Measurements from ENCODE around the gene DSTYK.

Gene DSTYK

GRCh38 chr1:205248793-205249601 is 37.5 kb upstream of the DSTYK start:
- no peak overlapping the region for H3K27ac ChIP-seq (ENCODE audit: low read depth, low read length)
- no peaks in the 10 kb centered on the region for H3K27me3 ChIP-seq (ENCODE audit: insufficient read depth, low read length)
- no peak overlapping the region for H3K9ac ChIP-seq (ENCODE audit: low read depth, low read length)
- 86% methylated on average over 11 of the region's 11 CpGs for WGBS
- no peaks in the 10 kb centered on the region for H3K9me3 ChIP-seq (ENCODE audit: insufficient read depth, low read depth, low read length)
- H3K4me3 ChIP-seq (ENCODE audit: low read length): no peak overlapping the region
- no peaks in the 10 kb centered on the region for H3K4me1 ChIP-seq (ENCODE audit: insufficient read depth, low read length)
- H3K36me3 ChIP-seq (ENCODE audit: insufficient read depth, low read length): no peaks in the 10 kb centered on the region

- Histone ChIP-seq H3K27me3 (ENCODE audit: insufficient read depth, low read length) (no peaks in the 10 kb centered on the region), H3K27ac (ENCODE audit: low read depth, low read length) (no peak overlapping the region), H3K36me3 (ENCODE audit: insufficient read depth, low read length) (no peaks in the 10 kb centered on the region), H3K9me3 (ENCODE audit: insufficient read depth, low read depth, low read length) (no peaks in the 10 kb centered on the region), H3K9ac (ENCODE audit: low read depth, low read length) (no peak overlapping the region), H3K4me1 (ENCODE audit: insufficient read depth, low read length) (no peaks in the 10 kb centered on the region), H3K4me3 (ENCODE audit: low read length) (no peak overlapping the region)
- WGBS: 78% methylated on average over 9 of the region's 9 CpGs
Measured at GRCh38 chr1:205247130-205247921, 35.8 kb upstream of the DSTYK start.

GRCh38 chr1:205246351-205247119 is 35.0 kb upstream of the DSTYK start:
- H3K27me3 ChIP-seq (ENCODE audit: insufficient read depth, low read length): no peaks in the 10 kb centered on the region
- 95% methylated on average over 10 of the region's 10 CpGs for WGBS
- no peaks in the 10 kb centered on the region for H3K4me1 ChIP-seq (ENCODE audit: insufficient read depth, low read length)
- no peak overlapping the region for H3K4me3 ChIP-seq (ENCODE audit: low read length)
- H3K9me3 ChIP-seq (ENCODE audit: insufficient read depth, low read depth, low read length): no peaks in the 10 kb centered on the region
- no peaks in the 10 kb centered on the region; the same call in 1 of the 2 replicates for H3K36me3 ChIP-seq (ENCODE audit: insufficient read depth, low read length)
- H3K27ac ChIP-seq (ENCODE audit: low read depth, low read length): no peak overlapping the region
- no peak overlapping the region for H3K9ac ChIP-seq (ENCODE audit: low read depth, low read length)

DNA sequence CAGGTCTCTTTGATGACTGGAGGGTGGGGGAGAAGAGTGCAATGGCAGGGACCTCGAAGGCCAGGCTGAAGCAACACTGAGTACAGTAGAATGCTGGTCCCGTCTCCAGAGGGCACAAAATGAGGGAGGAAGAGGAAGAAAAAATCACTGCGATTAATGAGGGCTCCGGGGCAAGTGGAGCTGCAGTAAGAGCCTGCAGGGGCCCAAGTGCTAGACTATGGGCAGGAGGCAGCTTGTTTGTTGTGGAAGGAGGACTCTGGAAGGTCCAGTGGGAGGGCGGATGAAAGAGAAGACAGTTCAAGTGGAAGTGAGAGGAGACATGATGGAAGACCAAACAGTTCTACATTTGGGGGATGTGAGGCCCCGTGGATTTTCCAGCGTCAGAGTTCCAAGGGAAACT is 33.6 kb upstream of the DSTYK start:
- no peak overlapping the region for H3K4me3 ChIP-seq (ENCODE audit: low read length)
- H3K27me3 ChIP-seq (ENCODE audit: insufficient read depth, low read length): no peaks in the 10 kb centered on the region
- no peak overlapping the region for H3K27ac ChIP-seq (ENCODE audit: low read depth, low read length)
- no peaks in the 10 kb centered on the region; the same call in 1 of the 2 replicates for H3K36me3 ChIP-seq (ENCODE audit: insufficient read depth, low read length)
- no peaks in the 10 kb centered on the region for H3K9me3 ChIP-seq (ENCODE audit: insufficient read depth, low read depth, low read length)
- no peak overlapping the region for H3K9ac ChIP-seq (ENCODE audit: low read depth, low read length)
- no peaks in the 10 kb centered on the region for H3K4me1 ChIP-seq (ENCODE audit: insufficient read depth, low read length)
- WGBS: 94% methylated on average over 7 of the region's 7 CpGs

- Histone ChIP-seq H3K36me3 (ENCODE audit: insufficient read depth, low read length) (no peaks in the 10 kb centered on the region; the same call in 1 of the 2 replicates), H3K4me3 (ENCODE audit: low read length) (no peak overlapping the region), H3K4me1 (ENCODE audit: insufficient read depth, low read length) (no peaks in the 10 kb centered on the region), H3K9ac (ENCODE audit: low read depth, low read length) (no peak overlapping the region), H3K9me3 (ENCODE audit: insufficient read depth, low read depth, low read length) (no peaks in the 10 kb centered on the region), H3K27me3 (ENCODE audit: insufficient read depth, low read length) (no peaks in the 10 kb centered on the region), H3K27ac (ENCODE audit: low read depth, low read length) (no peak overlapping the region)
- 79% methylated on average over 4 of the region's 4 CpGs for WGBS
Measured at GRCh38 chr1:205244384-205244783, 32.9 kb upstream of the DSTYK start.

DNA sequence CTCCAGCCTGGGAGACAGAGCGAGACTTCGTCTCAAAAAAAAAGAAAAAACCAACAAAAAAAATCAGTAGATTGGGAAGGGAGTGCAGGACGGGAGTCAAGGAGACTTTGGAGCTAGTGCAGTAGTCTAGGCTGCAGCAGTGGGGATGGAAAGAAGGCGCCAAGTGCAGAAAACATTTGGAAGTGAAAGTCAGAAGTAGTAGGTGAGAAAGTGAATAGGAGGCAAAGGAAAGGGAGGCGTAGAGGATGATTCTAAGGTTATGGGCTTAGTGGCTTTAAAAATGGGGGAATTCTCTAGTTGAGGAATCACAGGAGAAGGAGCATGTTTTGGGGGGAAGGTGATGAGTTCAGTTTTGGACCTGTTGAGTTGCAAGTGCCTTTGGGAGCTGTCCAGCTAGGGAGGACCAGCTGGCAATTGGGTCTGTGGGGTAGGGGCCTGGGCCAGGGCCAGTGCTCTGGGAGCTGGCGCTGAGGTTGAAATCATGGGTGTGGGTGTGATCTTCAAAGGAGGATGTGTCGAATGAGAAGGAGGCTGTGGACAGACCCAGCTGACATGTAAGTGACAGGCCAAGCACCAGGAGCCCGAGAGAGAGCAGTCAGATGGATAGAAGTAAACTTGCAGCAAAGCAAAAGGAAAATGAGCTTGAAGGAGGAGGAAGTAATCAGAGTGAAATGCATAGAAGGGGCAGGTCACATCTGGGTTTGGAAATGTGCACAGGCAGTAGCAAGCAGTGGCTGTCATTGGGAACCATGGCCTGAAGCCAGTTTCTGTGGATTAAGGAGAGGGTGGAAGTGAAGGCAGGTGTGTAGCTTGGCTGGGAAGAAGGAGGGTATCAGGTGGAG is 32.1 kb upstream of the DSTYK start:
- no peaks in the 10 kb centered on the region for H3K4me1 ChIP-seq (ENCODE audit: insufficient read depth, low read length)

DNA sequence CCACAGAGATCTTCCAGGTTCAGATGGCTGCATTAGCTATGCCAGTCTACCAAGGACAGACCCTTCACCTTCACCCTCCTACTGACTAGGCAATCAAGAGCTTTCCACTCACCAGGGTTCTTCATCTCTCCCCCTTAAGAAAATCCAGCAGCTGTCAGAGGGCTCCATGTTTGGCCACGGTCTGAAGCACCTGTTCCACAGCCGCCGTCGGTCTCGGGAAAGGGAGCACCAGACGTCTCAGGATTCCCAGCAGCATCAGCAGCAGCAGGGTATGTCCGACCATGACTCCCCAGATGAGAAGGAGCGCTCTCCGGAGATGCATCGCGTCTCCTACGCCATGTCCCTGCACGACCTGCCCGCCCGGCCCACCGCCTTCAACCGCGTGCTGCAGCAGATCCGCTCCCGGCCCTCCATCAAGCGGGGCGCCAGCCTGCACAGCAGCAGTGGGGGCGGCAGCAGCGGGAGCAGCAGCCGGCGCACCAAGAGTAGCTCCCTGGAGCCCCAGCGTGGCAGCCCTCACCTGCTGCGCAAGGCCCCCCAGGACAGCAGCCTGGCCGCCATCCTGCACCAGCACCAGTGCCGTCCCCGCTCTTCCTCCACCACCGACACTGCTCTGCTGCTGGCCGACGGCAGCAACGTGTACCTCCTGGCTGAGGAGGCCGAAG is 30.0 kb upstream of the DSTYK start:
- H3K27ac ChIP-seq (ENCODE audit: low read depth, low read length): no peak overlapping the region
- H3K4me3 ChIP-seq (ENCODE audit: low read length): no peak overlapping the region
- WGBS: 96% methylated on average over 36 of the region's 36 CpGs
- H3K36me3 ChIP-seq (ENCODE audit: insufficient read depth, low read length): no peaks in the 10 kb centered on the region; the same call in 1 of the 2 replicates
- no peaks in the 10 kb centered on the region for H3K27me3 ChIP-seq (ENCODE audit: insufficient read depth, low read length)
- no peaks in the 10 kb centered on the region for H3K9me3 ChIP-seq (ENCODE audit: insufficient read depth, low read depth, low read length)
- H3K4me1 ChIP-seq (ENCODE audit: insufficient read depth, low read length): no peaks in the 10 kb centered on the region
- no peak overlapping the region for H3K9ac ChIP-seq (ENCODE audit: low read depth, low read length)

More for the DNA sequence above, 32.1 kb upstream of the DSTYK start:
- Histone ChIP-seq H3K27me3 (ENCODE audit: insufficient read depth, low read length) (no peaks in the 10 kb centered on the region), H3K36me3 (ENCODE audit: insufficient read depth, low read length) (no peaks in the 10 kb centered on the region; the same call in 1 of the 2 replicates), H3K9me3 (ENCODE audit: insufficient read depth, low read depth, low read length) (no peaks in the 10 kb centered on the region), H3K27ac (ENCODE audit: low read depth, low read length) (no peak overlapping the region), H3K9ac (ENCODE audit: low read depth, low read length) (no peak overlapping the region), H3K4me3 (ENCODE audit: low read length) (no peak overlapping the region)
- WGBS: 93% methylated on average over 8 of the region's 8 CpGs

- Histone ChIP-seq H3K4me1 (ENCODE audit: insufficient read depth, low read length) (no peaks in the 10 kb centered on the region), H3K9me3 (ENCODE audit: insufficient read depth, low read depth, low read length) (no peaks in the 10 kb centered on the region), H3K9ac (ENCODE audit: low read depth, low read length) (no peak overlapping the region), H3K27me3 (ENCODE audit: insufficient read depth, low read length) (no peaks in the 10 kb centered on the region), H3K4me3 (ENCODE audit: low read length) (no peak overlapping the region), H3K27ac (ENCODE audit: low read depth, low read length) (no peak overlapping the region), H3K36me3 (ENCODE audit: insufficient read depth, low read length) (no peaks in the 10 kb centered on the region; the same call in 1 of the 2 replicates)
- 94% methylated on average over 3 of the region's 3 CpGs for WGBS
Measured at GRCh38 chr1:205240569-205240968, 29.1 kb upstream of the DSTYK start.

- H3K36me3 ChIP-seq (ENCODE audit: insufficient read depth, low read length): no peaks in the 10 kb centered on the region; the same call in 1 of the 2 replicates
- no peak overlapping the region for H3K27ac ChIP-seq (ENCODE audit: low read depth, low read length)
- no peak overlapping the region for H3K9ac ChIP-seq (ENCODE audit: low read depth, low read length)
- no peaks in the 10 kb centered on the region for H3K4me1 ChIP-seq (ENCODE audit: insufficient read depth, low read length)
- H3K9me3 ChIP-seq (ENCODE audit: insufficient read depth, low read depth, low read length): no peaks in the 10 kb centered on the region
- H3K27me3 ChIP-seq (ENCODE audit: insufficient read depth, low read length): no peaks in the 10 kb centered on the region
- no peak overlapping the region for H3K4me3 ChIP-seq (ENCODE audit: low read length)
- 91% methylated on average over 6 of the region's 6 CpGs for WGBS
Measured at GRCh38 chr1:205240118-205240517, 28.6 kb upstream of the DSTYK start.

GRCh38 chr1:205239078-205239477 is 27.6 kb upstream of the DSTYK start:
- Histone ChIP-seq H3K9me3 (ENCODE audit: insufficient read depth, low read depth, low read length) (no peaks in the 10 kb centered on the region), H3K27me3 (ENCODE audit: insufficient read depth, low read length) (no peaks in the 10 kb centered on the region), H3K27ac (ENCODE audit: low read depth, low read length) (no peak overlapping the region), H3K4me3 (ENCODE audit: low read length) (no peak overlapping the region), H3K4me1 (ENCODE audit: insufficient read depth, low read length) (no peaks in the 10 kb centered on the region), H3K9ac (ENCODE audit: low read depth, low read length) (no peak overlapping the region), H3K36me3 (ENCODE audit: insufficient read depth, low read length) (no peaks in the 10 kb centered on the region; the same call in 1 of the 2 replicates)
- WGBS: 91% methylated on average over 3 of the region's 3 CpGs
